Mucosa of rectum (tissue), 2 donors: Measurements from ENCODE around the gene UCK1.
"Not testable (repeated sequence)": the region's sequence is repeated elsewhere in the genome, so short reads cannot be mapped to it uniquely, and the experiment has no call there.

Source experiments
- H3K27ac ChIP-seq, 2 donors: one replicate each; pipeline ENCODE4 v1.7.0; 2013; ENCODE audit warnings: inconsistent platforms in 2 of 2, low read depth in 2 of 2, low read length in 2 of 2
- H3K27me3 ChIP-seq, 2 donors: one replicate each; pipeline ENCODE4 v1.7.0; 2013; ENCODE audit warnings: low read length in 2 of 2; ENCODE audit not compliant: control insufficient read depth in 2 of 2, insufficient read depth in 2 of 2
- H3K36me3 ChIP-seq, 2 donors: one replicate each; pipeline ENCODE4 v1.7.0; 2013; ENCODE audit warnings: low read length in 2 of 2; ENCODE audit not compliant: control insufficient read depth in 2 of 2, insufficient read depth in 2 of 2
- H3K4me1 ChIP-seq, 2 donors: one replicate each; pipeline ENCODE4 v1.7.0; 2013; ENCODE audit warnings: low read length in 2 of 2, mild to moderate bottlenecking in 1 of 2; ENCODE audit not compliant: control insufficient read depth in 2 of 2, insufficient read depth in 2 of 2
- H3K4me3 ChIP-seq, 2 donors: one replicate each; pipeline ENCODE4 v1.7.0; 2013; ENCODE audit warnings: low read length in 2 of 2
- H3K9ac ChIP-seq, 2 donors: one replicate each; pipeline ENCODE4 v1.7.0; 2013; ENCODE audit warnings: low read length in 2 of 2, low read depth in 1 of 2, mild to moderate bottlenecking in 1 of 2
- H3K9me3 ChIP-seq, 2 donors: one replicate each; pipeline ENCODE4 v1.7.0; 2013; ENCODE audit warnings: low read length in 2 of 2; ENCODE audit not compliant: control insufficient read depth in 2 of 2
- donor health status: healthy.
- donor health status: Normal muscosa, but diverticular disease.

Gene UCK1

DNA sequence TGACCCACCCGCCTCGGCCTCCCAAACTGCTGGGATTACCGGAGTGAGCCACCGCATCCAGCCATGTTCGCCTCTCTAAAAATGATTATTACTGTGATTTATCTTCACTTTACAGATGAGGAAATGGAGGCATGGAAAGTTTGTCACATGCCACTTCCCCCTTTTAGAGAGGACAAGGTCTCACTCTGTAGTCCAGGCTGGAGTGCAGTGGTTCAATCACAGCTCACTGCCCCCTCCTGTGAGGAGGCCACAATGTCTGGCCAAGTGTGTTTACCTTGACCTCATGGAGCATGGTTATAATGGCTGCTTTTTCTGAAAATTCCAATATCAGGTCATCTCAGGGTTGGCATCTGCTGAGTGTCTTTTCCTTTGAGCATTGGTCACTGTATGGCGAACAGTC is 21.0 kb upstream of the UCK1 start:
- Histone ChIP-seq H3K36me3 (no peaks in the 10 kb centered on the region), H3K4me3 (no peak overlapping the region), H3K27me3 (peaks cover 0 to 2% of the 10 kb centered on the region in 2 donors), H3K4me1 (no peaks in the 10 kb centered on the region), H3K9ac (no peak overlapping the region), H3K27ac (no peak overlapping the region), H3K9me3 (no peaks in the 10 kb centered on the region)

DNA sequence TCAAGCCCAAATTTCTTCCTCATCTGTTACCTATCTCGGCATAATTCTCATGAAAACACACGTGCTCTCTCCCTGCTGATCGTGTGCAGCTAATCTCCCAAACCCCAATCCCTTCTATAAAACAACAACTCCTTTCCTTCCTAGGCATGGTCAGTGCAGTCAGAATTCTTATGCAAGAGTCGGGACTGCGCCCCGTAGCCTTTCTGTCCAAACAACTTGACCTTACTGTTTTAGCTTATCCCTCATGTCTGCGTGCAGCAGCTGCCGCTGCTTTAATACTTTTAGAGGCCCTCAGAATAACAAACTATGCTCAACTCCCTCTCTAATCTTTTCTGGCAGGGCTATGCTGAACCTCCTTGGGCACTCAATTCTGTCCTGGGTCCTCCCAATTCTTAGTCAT is 19.4 kb upstream of the UCK1 start:
- H3K27me3 ChIP-seq, H3K4me3 ChIP-seq, H3K27ac ChIP-seq, H3K9me3 ChIP-seq, H3K9ac ChIP-seq, H3K36me3 ChIP-seq, H3K4me1 ChIP-seq: not testable (repeated sequence)

GRCh38 chr9:131549186-131549585 is 18.1 kb upstream of the UCK1 start:
- H3K4me3 ChIP-seq, H3K4me1 ChIP-seq, H3K27ac ChIP-seq, H3K27me3 ChIP-seq, H3K36me3 ChIP-seq, H3K9me3 ChIP-seq, H3K9ac ChIP-seq: not testable (repeated sequence)

DNA sequence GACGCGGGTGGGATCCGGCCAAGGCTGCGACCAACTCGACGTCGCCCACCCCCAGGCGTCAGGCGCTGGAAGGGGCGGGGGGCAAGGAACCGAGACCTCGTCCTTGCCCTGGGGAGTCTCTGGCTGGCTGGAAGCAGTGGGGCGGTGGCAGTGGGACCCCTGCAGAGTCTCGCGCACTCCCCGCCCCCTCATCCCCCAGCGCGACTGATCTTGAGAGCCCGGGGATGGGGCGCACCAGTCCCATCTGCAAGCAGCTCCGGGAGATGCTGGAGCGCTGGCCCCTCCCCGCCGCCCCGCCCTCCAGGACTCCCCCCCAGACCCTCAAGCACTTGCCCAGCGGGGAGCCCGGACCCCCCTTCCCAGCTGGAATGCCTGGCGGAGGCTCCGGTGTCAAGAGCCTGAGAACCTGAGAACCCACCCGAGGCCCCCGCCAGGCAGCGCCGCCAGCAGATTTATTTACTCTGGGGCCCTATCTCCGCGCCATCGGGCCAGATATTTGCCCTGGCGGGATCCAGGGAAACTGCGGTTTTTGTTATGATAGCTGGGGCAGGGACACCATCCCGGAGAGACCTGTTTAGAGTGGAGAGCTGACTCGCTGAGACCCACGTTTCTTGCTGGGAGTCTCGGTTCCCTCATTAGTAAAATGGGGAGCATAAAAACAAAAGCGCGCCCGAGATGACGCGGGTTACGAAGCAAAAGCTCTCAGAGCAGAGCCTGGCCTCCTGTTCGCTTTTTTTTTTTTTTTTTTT is 15.4 kb upstream of the UCK1 start:
- H3K27me3 ChIP-seq, result peaks cover 4% of the 10 kb centered on the region in 2 donors
- H3K9me3 ChIP-seq, result peaks cover 5 to 6% of the 10 kb centered on the region in 2 donors
- peaks cover 0 to 7% of the 10 kb centered on the region in 2 donors for H3K4me1 ChIP-seq
- H3K36me3 ChIP-seq, result no peaks in the 10 kb centered on the region
- H3K27ac ChIP-seq, result no peak overlapping the region
- H3K9ac ChIP-seq, result peak overlapping the region in 1 of 2 donors; percentile 60
- H3K4me3 ChIP-seq, result peak overlapping the region; percentile 57 to 60

GRCh38 chr9:131545786-131546335 is 14.8 kb upstream of the UCK1 start:
- peak overlapping the region; percentile 57 to 60 for H3K4me3 ChIP-seq

GRCh38 chr9:131545003-131545785 is 14.1 kb upstream of the UCK1 start, which contains the start of gene PRRT1B:
TSS of gene PRRT1B (plus strand) at chr9:131545523. CDS start at chr9:131545616, 93 bp downstream.
- H3K4me3 ChIP-seq, result peak within 1 kb of the TSS; percentile 65 to 71
- no peaks in the 10 kb centered on the region for H3K36me3 ChIP-seq
- H3K27me3 ChIP-seq, result peaks cover 4% of the 10 kb centered on the region in 2 donors
- peaks cover 5 to 6% of the 10 kb centered on the region in 2 donors for H3K9me3 ChIP-seq
- H3K27ac ChIP-seq, result peak within 1 kb of the TSS; percentile 55 to 72
- H3K4me1 ChIP-seq, result peaks cover 0 to 7% of the 10 kb centered on the region in 2 donors
- peak within 1 kb of the TSS; percentile 54 to 60 for H3K9ac ChIP-seq

More at GRCh38 chr9:131545786-131546335, 14.8 kb upstream of the UCK1 start:
- Histone ChIP-seq H3K9ac (peak overlapping the region in 1 of 2 donors; percentile 60), H3K27me3 (peaks cover 4% of the 10 kb centered on the region in 2 donors), H3K27ac (no peak overlapping the region), H3K4me1 (peaks cover 0 to 7% of the 10 kb centered on the region in 2 donors), H3K36me3 (no peaks in the 10 kb centered on the region), H3K9me3 (peaks cover 5 to 6% of the 10 kb centered on the region in 2 donors)

DNA sequence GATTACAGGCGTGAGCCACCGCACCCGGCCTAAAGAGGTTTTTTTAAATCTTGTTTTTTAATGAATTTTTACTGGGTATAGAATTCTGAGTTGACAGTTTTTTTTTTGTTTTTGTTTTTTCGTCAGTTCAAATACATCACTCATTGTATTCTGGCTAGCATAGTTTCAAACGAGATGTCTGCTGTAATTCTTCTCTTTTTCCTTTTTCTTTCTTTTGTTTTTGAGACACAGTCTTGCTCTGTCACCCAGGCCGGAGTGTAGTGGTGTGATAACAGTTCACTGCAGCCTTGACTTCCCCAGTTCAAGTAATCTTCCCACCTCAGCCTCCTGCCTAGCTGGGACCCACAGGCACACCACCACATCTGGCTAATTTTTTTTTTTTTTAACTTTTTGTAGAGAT is 12.1 kb upstream of the UCK1 start:
- Histone ChIP-seq H3K4me1 (peaks cover 0 to 7% of the 10 kb centered on the region in 2 donors), H3K27me3 (peaks cover 4% of the 10 kb centered on the region in 2 donors), H3K4me3 (no peak overlapping the region), H3K9me3 (peaks cover 5 to 6% of the 10 kb centered on the region in 2 donors), H3K27ac (no peak overlapping the region), H3K9ac (no peak overlapping the region), H3K36me3 (no peaks in the 10 kb centered on the region)

- Histone ChIP-seq H3K9ac (no peak overlapping the region), H3K4me3 (no peak overlapping the region), H3K27me3 (peaks cover 0 to 4% of the 10 kb centered on the region in 2 donors), H3K36me3 (no peaks in the 10 kb centered on the region), H3K9me3 (peaks cover 5 to 6% of the 10 kb centered on the region in 2 donors), H3K27ac (no peak overlapping the region), H3K4me1 (peaks cover 3 to 4% of the 10 kb centered on the region in 2 donors)
Observed at GRCh38 chr9:131539223-131539923, 8.3 kb upstream of the UCK1 start.

DNA sequence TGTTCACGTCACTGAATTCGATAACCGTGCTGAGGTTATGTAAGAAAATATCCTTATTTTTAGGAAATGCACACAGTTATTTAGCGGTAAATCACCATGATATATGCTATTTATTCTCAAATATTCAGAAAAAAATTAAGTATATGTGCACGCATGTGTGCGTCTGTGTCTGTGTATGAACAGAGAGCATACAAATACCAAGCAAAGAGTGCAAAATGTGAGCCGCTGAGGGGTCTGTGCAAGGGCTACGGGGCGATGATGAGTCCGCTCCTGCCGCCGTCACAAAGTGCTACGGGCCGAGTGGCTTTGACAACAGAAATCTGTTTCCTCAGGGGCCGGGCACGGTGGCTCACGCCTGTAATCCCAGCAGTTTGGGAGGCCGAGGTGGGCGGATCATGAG is 6.9 kb upstream of the UCK1 start:
- Histone ChIP-seq H3K36me3 (no peaks in the 10 kb centered on the region), H3K27me3 (peaks cover 0 to 4% of the 10 kb centered on the region in 2 donors), H3K4me3 (no peak overlapping the region), H3K9me3 (no peaks in the 10 kb centered on the region), H3K4me1 (peaks cover 3 to 4% of the 10 kb centered on the region in 2 donors), H3K9ac (no peak overlapping the region), H3K27ac (no peak overlapping the region)
